K562 (cell line): Measurements from ENCODE around the gene PBXIP1. TPM values are rescaled to one million over a fixed set of nuclear protein-coding genes. Genes with fewer than 3 reads are reported as not detected.

Source experiments
- HNRNPL ChIP-seq: fragments of 200-400 bp; formaldehyde crosslinking; IDR thresholded peaks from 2 replicates; pipeline ENCODE4 v1.6.1; 2017; ENCODE audit warnings: low read depth, mild to moderate bottlenecking, low read length
- HOMEZ ChIP-seq: fragments of 250-450 bp; sonication (Bioruptor Pico); IDR thresholded peaks from 2 replicates; pipeline ENCODE4 v1.4.0; 2020; ENCODE audit warnings: mild to moderate bottlenecking, moderate library complexity
- MAFF ChIP-seq: IDR thresholded peaks from 2 replicates; pipeline ENCODE4 v1.6.1; 2012; ENCODE audit warnings: low read length, improper control_type of control experiment
- MAFK ChIP-seq: IDR thresholded peaks from 2 replicates; pipeline ENCODE4 v1.6.1; 2011; ENCODE audit warnings: low read length, improper control_type of control experiment
- RBM25 ChIP-seq: fragments of 200-400 bp; formaldehyde crosslinking; IDR thresholded peaks from 2 replicates; pipeline ENCODE4 v1.6.1; 2018; ENCODE audit warnings: low read length, low read depth, moderate library complexity; ENCODE audit not compliant: severe bottlenecking
- SMARCE1 ChIP-seq: fragments of 450-650 bp; IDR thresholded peaks from 2 replicates; pipeline ENCODE4 v1.7.1; 2016; ENCODE audit warnings: mild to moderate bottlenecking
- TAF1 ChIP-seq: IDR thresholded peaks from 2 replicates; pipeline ENCODE4 v1.6.1; 2011; ENCODE audit warnings: mild to moderate bottlenecking, low read length, moderate library complexity; ENCODE audit not compliant: insufficient read depth, control insufficient read depth, severe bottlenecking; ENCODE audit errors: extremely low read depth
- U2AF2 ChIP-seq: fragments of 200-400 bp; formaldehyde crosslinking; optimal IDR thresholded peaks from 2 replicates; pipeline ENCODE3; 2017; ENCODE audit warnings: low read depth, mild to moderate bottlenecking, low read length
- ZFX ChIP-seq: sonication (generic); formaldehyde crosslinking; IDR thresholded peaks from 2 replicates; pipeline ENCODE4 v1.8.0; 2022; ENCODE audit warnings: mild to moderate bottlenecking, missing genetic modification reagents, moderate library complexity
- ZNF212 ChIP-seq: fragments of 450-650 bp; formaldehyde crosslinking; IDR thresholded peaks from 2 replicates; pipeline ENCODE4 v1.4.0; 2020; ENCODE audit warnings: mild to moderate bottlenecking
- ZNF408 ChIP-seq: fragments of 250-450 bp; sonication (Bioruptor Pico); IDR thresholded peaks from 2 replicates; pipeline ENCODE4 v1.4.0; 2020; ENCODE audit warnings: low read depth, mild to moderate bottlenecking, moderate library complexity
- ZNF584 ChIP-seq: fragments of 200-800 bp; sonication (Bioruptor generic); IDR thresholded peaks from 2 replicates; pipeline ENCODE4 v1.6.1; 2016; ENCODE audit warnings: low read depth, mild to moderate bottlenecking, missing genetic modification characterization, missing compliant biosample characterization
- ZNF592 ChIP-seq: fragments of 450-650 bp; IDR thresholded peaks from 2 replicates; pipeline ENCODE4 v1.6.1; 2017; ENCODE audit warnings: antibody characterized with exemption, mild to moderate bottlenecking
- ZNF740 ChIP-seq, 3 experiments: fragments of 200-800 bp in 1 of 3; sonication (Bioruptor generic) in 1 of 3; sonication (generic) in 1 of 3; formaldehyde crosslinking in 1 of 3; IDR thresholded peaks; 2 replicates each; pipeline versions ENCODE4 v1.6.1 to v1.8.0; 2016 to 2022; ENCODE audit warnings: mild to moderate bottlenecking in 2 of 3, missing compliant biosample characterization in 2 of 3, missing genetic modification characterization in 2 of 3, missing genetic modification reagents in 1 of 3
- ZNF764 ChIP-seq: fragments of 250-450 bp; sonication (Bioruptor Pico); IDR thresholded peaks from 2 replicates; pipeline ENCODE4 v1.4.0; 2020; ENCODE audit warnings: low read depth, mild to moderate bottlenecking, moderate library complexity
- polyA plus RNA-seq, 8 experiments: library from polyadenylated mRNA; depleted of rRNA in 4 of 8; stranded (reverse) in 5 of 8; unstranded in 3 of 8; fragments of >200 nt; fragmentation: Nextera tagmentation in 2 of 8; fragmentation: Illumina TruSeq in 1 of 8; extraction: Ambion mirVana in 2 of 8; extraction: Trizol in 1 of 8; gene quantifications; 2 replicates each; pipeline versions ENCODE4 v1.2.1 to v1.2.3, GENCODE V29; 2011 to 2014; ENCODE audit warnings: inconsistent platforms in 1 of 8, missing spikeins in 1 of 8
- total RNA-seq, 7 experiments: library from RNA; depleted of rRNA in 6 of 7; stranded (reverse); fragments of >200 nt in 6 of 7; fragmentation: Illumina TruSeq in 2 of 7; extraction: Trizol in 2 of 7; gene quantifications; 2 replicates each; pipeline versions ENCODE4 v1.2.1 to v1.2.3, GENCODE V29; 2011 to 2021; ENCODE audit warnings: low replicate concordance in 1 of 7
- TF ChIP-seq, protein P1 (sequence below): fragments of 250-450 bp; sonication (Bioruptor Pico); IDR thresholded peaks from 2 replicates; pipeline ENCODE4 v1.5.0; 2021
- TF ChIP-seq, protein P2 (sequence below): fragments of 450-650 bp; IDR thresholded peaks from 2 replicates; pipeline ENCODE4 v1.6.1; 2016; ENCODE audit warnings: borderline replicate concordance

The PBXIP1 gene
- total and polyA plus RNA-seq, 9 of the 15 experiments (the other 6 are each of a cell fraction or from before 2014, with no cell fraction given), result 0.13 to 8.3 (median 5.8) TPM

- TF ChIP-seq ZNF740 (CRISPR knock-in tag; IDR thresholded peaks at IDR 0.05) (peak; percentile 89), ZNF740 (tag; IDR thresholded peaks at IDR 0.05) (peak in 1 of 2 experiments; percentile 85; a peak in 2 of 4 replicates), HOMEZ (0 out of 2 replicates have a peak, but pooled peaks have one; percentile 18), MAFK (peak; percentile 50), TAF1 (peak; percentile 89), U2AF2 (no peak), ZNF212 (CRISPR knock-in tag) (peak; percentile 74; the same call in 1 of the 2 replicates), SMARCE1 (peak; percentile 91), HNRNPL (peak; percentile 73), ZFX (CRISPR knock-in tag) (peak; percentile 47), ZNF584 (CRISPR knock-in tag) (no peak), MAFF (peak; percentile 16; the same call in 1 of the 2 replicates), ZNF408 (CRISPR knock-in tag) (no peak), ZNF592 (peak; percentile 83), RBM25 (no peak), ZNF764 (CRISPR knock-in tag) (no peak)
- TF ChIP-seq, protein P1, sequence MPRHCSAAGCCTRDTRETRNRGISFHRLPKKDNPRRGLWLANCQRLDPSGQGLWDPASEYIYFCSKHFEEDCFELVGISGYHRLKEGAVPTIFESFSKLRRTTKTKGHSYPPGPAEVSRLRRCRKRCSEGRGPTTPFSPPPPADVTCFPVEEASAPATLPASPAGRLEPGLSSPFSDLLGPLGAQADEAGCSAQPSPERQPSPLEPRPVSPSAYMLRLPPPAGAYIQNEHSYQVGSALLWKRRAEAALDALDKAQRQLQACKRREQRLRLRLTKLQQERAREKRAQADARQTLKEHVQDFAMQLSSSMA (CRISPR knock-in tag), result no peak
- TF ChIP-seq, protein P2, sequence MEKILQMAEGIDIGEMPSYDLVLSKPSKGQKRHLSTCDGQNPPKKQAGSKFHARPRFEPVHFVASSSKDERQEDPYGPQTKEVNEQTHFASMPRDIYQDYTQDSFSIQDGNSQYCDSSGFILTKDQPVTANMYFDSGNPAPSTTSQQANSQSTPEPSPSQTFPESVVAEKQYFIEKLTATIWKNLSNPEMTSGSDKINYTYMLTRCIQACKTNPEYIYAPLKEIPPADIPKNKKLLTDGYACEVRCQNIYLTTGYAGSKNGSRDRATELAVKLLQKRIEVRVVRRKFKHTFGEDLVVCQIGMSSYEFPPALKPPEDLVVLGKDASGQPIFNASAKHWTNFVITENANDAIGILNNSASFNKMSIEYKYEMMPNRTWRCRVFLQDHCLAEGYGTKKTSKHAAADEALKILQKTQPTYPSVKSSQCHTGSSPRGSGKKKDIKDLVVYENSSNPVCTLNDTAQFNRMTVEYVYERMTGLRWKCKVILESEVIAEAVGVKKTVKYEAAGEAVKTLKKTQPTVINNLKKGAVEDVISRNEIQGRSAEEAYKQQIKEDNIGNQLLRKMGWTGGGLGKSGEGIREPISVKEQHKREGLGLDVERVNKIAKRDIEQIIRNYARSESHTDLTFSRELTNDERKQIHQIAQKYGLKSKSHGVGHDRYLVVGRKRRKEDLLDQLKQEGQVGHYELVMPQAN, result peak; percentile 27; the same call in 1 of the 2 replicates
Measured at GRCh38 chr1:155000726-155001424, 45.0 kb upstream of the PBXIP1 start (continued).
